B cell (primary cell): ENCODE data around the gene ARMC6. TPM values are rescaled to one million over a fixed set of nuclear protein-coding genes. Genes with fewer than 3 reads are reported as not detected.
"Not testable (repeated sequence)": the region's sequence is repeated elsewhere in the genome, so short reads cannot be mapped to it uniquely, and the experiment has no call there.

Source experiments
- ATAC-seq: fragments of 200-7000 bp; cut with Tn5 transposase; one replicate; pipeline ENCODE4 v1.10.0; 2021; ENCODE audit warnings: low read depth, mild to moderate bottlenecking, moderate number of reproducible peaks, moderate library complexity
- CTCF ChIA-PET: fragments of 350-600 bp; sonication (Branson Sonifier 250); formaldehyde crosslinking; loops from one replicate; lab custom pipeline; 2021; ENCODE audit warnings: antibody characterized with exemption, inconsistent platforms; lab: Charles Lee
- POLR2A ChIA-PET: fragments of 350-600 bp; sonication (Branson Sonifier 250); formaldehyde crosslinking; loops from one replicate; lab custom pipeline; 2021; ENCODE audit warnings: antibody characterized with exemption; lab: Charles Lee
- DNase-seq: peaks from one replicate; pipeline ENCODE4 v3.0.0; 2013
- H2AFZ ChIP-seq: 2 replicates; pipeline ENCODE4 v1.6.1; 2012; ENCODE audit warnings: mild to moderate bottlenecking, low read depth, low read length; ENCODE audit not compliant: insufficient read depth, poor library complexity, severe bottlenecking
- H3K27ac ChIP-seq, 2 donors: 1 replicate in 1 of 2; 2 replicates in 1 of 2; pipeline ENCODE4 v1.5.1; 2012 to 2013; ENCODE audit warnings: low read length in 2 of 2, mild to moderate bottlenecking in 2 of 2, moderate library complexity in 1 of 2
- H3K27me3 ChIP-seq, 4 experiments: fragments of 200-600 bp in 1 of 4; sonication (generic) in 1 of 4; replicated peaks in 1 of 4; 1 replicate in 2 of 4; 2 replicates in 2 of 4; pipeline versions ENCODE4 v1.6.1 to v1.7.0; 2013 to 2016; ENCODE audit warnings: low read length in 3 of 4, mild to moderate bottlenecking in 2 of 4, mixed read lengths in 1 of 4, moderate library complexity in 1 of 4; ENCODE audit not compliant: insufficient read depth in 4 of 4, control insufficient read depth in 3 of 4; ENCODE audit errors: control extremely low read depth in 1 of 4
- H3K36me3 ChIP-seq, 2 experiments: replicated peaks in 1 of 2; 1 replicate in 1 of 2; 2 replicates in 1 of 2; pipeline versions ENCODE4 v1.6.1 to v1.7.1; 2013; ENCODE audit warnings: low read length in 1 of 2; ENCODE audit not compliant: insufficient read depth in 2 of 2, control insufficient read depth in 1 of 2; ENCODE audit errors: control extremely low read depth in 1 of 2, extremely low read depth in 1 of 2
- H3K4me1 ChIP-seq, 2 donors: fragments of 200-600 bp in 1 of 2; sonication (generic) in 1 of 2; 1 replicate in 1 of 2; 2 replicates in 1 of 2; pipeline versions ENCODE4 v1.5.1 to v1.6.1; 2013 to 2017; ENCODE audit warnings: low read length in 2 of 2; ENCODE audit not compliant: control insufficient read depth in 2 of 2, insufficient read depth in 2 of 2
- H3K4me2 ChIP-seq: replicated peaks from 2 replicates; pipeline ENCODE3; 2012; ENCODE audit warnings: mild to moderate bottlenecking, low read depth, low read length; ENCODE audit not compliant: poor library complexity, severe bottlenecking
- H3K4me3 ChIP-seq, 5 experiments: fragments of 200-600 bp in 1 of 5; sonication (generic) in 1 of 5; 1 replicate in 3 of 5; 2 replicates in 2 of 5; pipeline versions ENCODE4 v1.5.1 to v1.7.0; 2011 to 2016; ENCODE audit warnings: low read length in 4 of 5, mild to moderate bottlenecking in 4 of 5, low read depth in 2 of 5, control low read depth in 1 of 5, moderate library complexity in 1 of 5; ENCODE audit not compliant: insufficient read depth in 1 of 5; ENCODE audit errors: control extremely low read depth in 1 of 5, extremely low read depth in 1 of 5
- H3K79me2 ChIP-seq: fragments of 200-600 bp; sonication (generic); one replicate; pipeline ENCODE4 v1.6.0; 2016; ENCODE audit warnings: low read length; ENCODE audit not compliant: control insufficient read depth, insufficient read depth
- H3K9ac ChIP-seq: fragments of 200-600 bp; sonication (generic); 2 replicates; pipeline ENCODE4 v1.6.1; 2017; ENCODE audit warnings: mild to moderate bottlenecking, low read length, moderate library complexity
- H3K9me3 ChIP-seq, 3 donors: one replicate each; pipeline versions ENCODE4 v1.6.1 to v1.7.1; 2013; ENCODE audit warnings: low read length in 2 of 3; ENCODE audit not compliant: control insufficient read depth in 2 of 3, insufficient read depth in 1 of 3; ENCODE audit errors: control extremely low read depth in 1 of 3
- H4K20me1 ChIP-seq: 2 replicates; pipeline ENCODE4 v1.6.0; 2012; ENCODE audit warnings: mild to moderate bottlenecking, low read length; ENCODE audit not compliant: insufficient read depth, control insufficient read depth, poor library complexity, severe bottlenecking
- H3K27ac Mint-ChIP-seq: one replicate; pipeline ENCODE4 v1.8.0; 2021; ENCODE audit warnings: mixed read lengths
- H3K27me3 Mint-ChIP-seq: one replicate; pipeline ENCODE4 v1.8.0; 2021; ENCODE audit warnings: mixed read lengths
- H3K4me1 Mint-ChIP-seq: one replicate; pipeline ENCODE4 v1.8.0; 2021; ENCODE audit warnings: mixed read lengths
- H3K4me3 Mint-ChIP-seq: one replicate; pipeline ENCODE4 v1.8.0; 2021; ENCODE audit warnings: mixed read lengths
- H3K9me3 Mint-ChIP-seq: one replicate; pipeline ENCODE4 v1.8.0; 2022; ENCODE audit warnings: mixed read lengths; ENCODE audit not compliant: insufficient read depth
- CTCF ChIP-seq: fragments of 200-600 bp; IDR thresholded peaks from one replicate; pipeline ENCODE4 v1.8.0; 2022; ENCODE audit warnings: antibody characterized with exemption, mild to moderate bottlenecking
- EZH2 ChIP-seq: IDR thresholded peaks from 2 replicates; pipeline ENCODE4 v1.6.1; 2012; ENCODE audit warnings: borderline replicate concordance, low read depth, mild to moderate bottlenecking, moderate library complexity, low read length; ENCODE audit not compliant: insufficient read depth, poor library complexity, severe bottlenecking
- WGBS: methylation state at CpG from one replicate; pipeline ENCODE4 v1.1.5; 2013; ENCODE audit warnings: missing lambda C conversion rate; ENCODE audit not compliant: insufficient coverage; 5-methylcytosine and 5-hydroxymethylcytosine counted together
- intact Hi-C: fragments of 100-400 bp; cut with micrococcal nuclease; formaldehyde crosslinking; loops from one replicate; pipeline ENCODE4 v1.10.0; 2022
- polyA plus RNA-seq: library from polyadenylated mRNA; depleted of rRNA; stranded (reverse); fragments of >200 nt; gene quantifications from 2 replicates; pipeline ENCODE4 v1.2.3, GENCODE V29; 2012
- total RNA-seq, 2 donors: library from RNA; stranded (reverse); fragments of 120-200 nt in 1 of 2; gene quantifications; 1 replicate in 1 of 2; 2 replicates in 1 of 2; pipeline versions ENCODE4 v1.2.3 to v1.2.4, GENCODE V29; 2013 to 2022

ARMC6 gene
- total and polyA plus RNA-seq, 2 donors (not counting 1 experiment from before 2014, with no cell fraction given), result 15.2 to 27.6 TPM

GRCh38 chr19:19022380-19022961 is 10.9 kb upstream of the ARMC6 start:
- peak overlapping the region; percentile 15 for H3K27ac Mint-ChIP-seq
- Histone ChIP-seq H3K4me3 (no peak overlapping the region), H3K4me1 (no peaks in the 10 kb centered on the region), H3K4me2 (no peak overlapping the region), H4K20me1 (peaks cover 29% of the 10 kb centered on the region), H3K27ac (no peak overlapping the region), H3K79me2 (peaks cover 69% of the 10 kb centered on the region), H3K36me3 (peaks cover 3 to 59% of the 10 kb centered on the region in 2 experiments), H3K9me3 (no peaks in the 10 kb centered on the region), H2AFZ (no peak overlapping the region), H3K27me3 (no peaks in the 10 kb centered on the region), H3K9ac (no peak overlapping the region)
- no peak for ATAC-seq
- no peaks in the 10 kb centered on the region for H3K9me3 Mint-ChIP-seq
- intact Hi-C loops, result no loop called here
- peaks cover 17% of the 10 kb centered on the region for H3K4me1 Mint-ChIP-seq
- H3K27me3 Mint-ChIP-seq, result no peaks in the 10 kb centered on the region
- ChIA-PET CTCF (no interaction called here), POLR2A (no interaction called here)
- TF ChIP-seq EZH2, result no peak
- TF ChIP-seq CTCF, result no peak
- WGBS, result 100% methylated on average over 2 of the region's 4 CpGs
- DNase-seq, result no peak
- no peak overlapping the region for H3K4me3 Mint-ChIP-seq

GRCh38 chr19:19023376-19023775 is 10.0 kb upstream of the ARMC6 start:
- H3K9me3 ChIP-seq, H2AFZ ChIP-seq, H3K27me3 ChIP-seq, intact Hi-C loops, DNase-seq, H3K4me3 Mint-ChIP-seq, H3K9me3 Mint-ChIP-seq, H3K4me1 ChIP-seq, H3K27me3 Mint-ChIP-seq, POLR2A ChIA-PET, H3K27ac ChIP-seq, ATAC-seq, H3K27ac Mint-ChIP-seq, H3K4me2 ChIP-seq, H3K9ac ChIP-seq, H3K4me3 ChIP-seq: not testable (repeated sequence)
- H3K79me2 ChIP-seq, result peaks cover 71% of the 10 kb centered on the region
- H3K4me1 Mint-ChIP-seq, result peaks cover 17% of the 10 kb centered on the region
- 100% methylated on average over 1 of the region's 1 CpG for WGBS
- H4K20me1 ChIP-seq, result peaks cover 32% of the 10 kb centered on the region
- peaks cover 5 to 60% of the 10 kb centered on the region in 2 experiments for H3K36me3 ChIP-seq
- CTCF ChIA-PET, result interaction anchor here (0.5 kb wide), 1 partner anchor 84 kb away, joined by 3 read pairs; no protein-coding TSS in a partner anchor
